Measurements from ENCODE around the gene TOMM20L.
A peak's percentile ranks its signal among the peaks of the same experiment; 100 is the strongest.

DNA sequence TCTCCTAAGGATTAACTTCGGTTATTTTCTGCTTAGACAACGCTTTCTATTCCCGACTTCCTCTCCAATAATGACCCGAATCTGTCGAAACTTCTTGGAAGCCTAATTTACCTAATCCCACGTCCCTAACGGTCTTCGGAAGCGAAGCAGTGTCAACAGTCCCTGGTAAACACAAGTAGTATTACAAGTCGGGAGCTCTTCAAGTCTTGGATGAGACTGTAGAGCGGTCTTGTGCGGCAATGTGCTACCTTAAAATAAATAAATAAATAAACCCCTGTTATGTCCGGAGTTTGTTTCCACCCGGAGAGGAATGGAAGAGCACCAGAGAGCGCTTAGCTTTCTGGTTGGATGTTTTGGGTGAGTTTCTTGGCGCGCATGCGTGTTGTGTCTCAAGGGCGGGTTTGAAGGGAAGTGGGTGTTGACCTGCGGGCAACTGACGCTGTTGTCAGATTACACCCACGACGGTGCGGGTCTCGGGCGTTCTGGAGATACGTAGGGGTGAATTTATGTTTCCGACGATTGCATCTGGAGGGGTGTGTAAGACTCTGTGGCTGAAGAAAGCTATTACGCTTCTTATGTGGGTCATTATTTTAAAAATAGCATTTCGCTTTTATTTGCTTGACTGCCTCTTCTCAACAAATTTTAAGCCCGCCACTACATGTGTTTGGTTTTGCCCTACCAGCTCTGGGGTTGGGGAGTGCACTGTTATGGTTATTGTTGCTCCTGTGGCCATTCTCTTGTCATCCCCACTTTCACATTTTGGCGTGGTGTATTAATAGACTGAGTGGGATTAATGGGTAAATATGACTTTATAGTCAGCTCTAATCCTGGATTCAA lies 31.8 kb downstream of the TOMM20L start, which contains the start of the genes KIAA0586 and TIMM9:
- peak; percentile 86 for TF ChIP-seq POLR2A (IDR thresholded peaks at IDR 0.05; ENCODE audit: low read depth, low read length)
- peak; percentile 83 for TF ChIP-seq POLR2AphosphoS5 (IDR thresholded peaks at IDR 0.05; ENCODE audit: low read depth, low read length)
